Thoracic aorta (tissue), 2 donors: ENCODE measurements around the gene PHIP. TPM values are rescaled to one million over a fixed set of nuclear protein-coding genes. Genes with fewer than 3 reads are reported as not detected.

Source experiments
- ATAC-seq: fragments of 150-250 bp; one replicate; pipeline ENCODE4 v1.8.0; 2017; ENCODE audit warnings: low read depth; ENCODE audit not compliant: insufficient number of reproducible peaks, low FRiP score
- DNase-seq: peaks from one replicate; pipeline ENCODE4 v3.0.0-alpha.2; 2020; ENCODE audit warnings: low spot score
- H3K27ac ChIP-seq, 2 donors: fragments of 200-600 bp; sonication (generic); 1 replicate in 1 of 2; 2 replicates in 1 of 2; pipeline ENCODE4 v1.5.1; 2016; ENCODE audit warnings: mild to moderate bottlenecking in 2 of 2, moderate library complexity in 2 of 2
- H3K27me3 ChIP-seq: fragments of 200-600 bp; sonication (generic); replicated peaks from 2 replicates; pipeline ENCODE4 v1.6.0; 2016; ENCODE audit warnings: mild to moderate bottlenecking; ENCODE audit not compliant: insufficient read depth
- H3K36me3 ChIP-seq: fragments of 200-600 bp; sonication (generic); one replicate; pipeline ENCODE4 v1.5.1; 2016
- H3K4me1 ChIP-seq, 2 donors: fragments of 200-600 bp; sonication (generic); 1 replicate in 1 of 2; 2 replicates in 1 of 2; pipeline versions ENCODE4 v1.5.1 to v1.6.0; 2016; ENCODE audit warnings: low read depth in 2 of 2, mild to moderate bottlenecking in 1 of 2; ENCODE audit not compliant: control insufficient read depth in 1 of 2
- H3K4me3 ChIP-seq: fragments of 200-600 bp; sonication (generic); 2 replicates; pipeline ENCODE4 v1.5.1; 2016; ENCODE audit warnings: mild to moderate bottlenecking
- H3K9me3 ChIP-seq: fragments of 200-600 bp; sonication (generic); 2 replicates; pipeline ENCODE4 v1.5.1; 2016
- total RNA-seq, 2 donors: library from RNA; depleted of rRNA; stranded (reverse); fragments of >200 nt; gene quantifications; one replicate each; pipeline versions ENCODE4 v1.1.0 to v1.2.3, GENCODE V29; 2016
- TF ChIP-seq, protein P1 (sequence below): fragments of 200-600 bp; sonication (generic); IDR thresholded peaks from one replicate; pipeline ENCODE4 v1.5.1; 2019; ENCODE audit warnings: antibody characterized with exemption

PHIP gene
- total RNA-seq, 2 donors from 2014 or later: 25.0 to 35.6 TPM

GRCh38 chr6:78986161-78986560 is 91.9 kb downstream of the PHIP start:
- H3K27ac ChIP-seq: no peak overlapping the region
- peaks cover 50% of the 10 kb centered on the region for H3K36me3 ChIP-seq
- no peak overlapping the region for H3K4me3 ChIP-seq
- no peaks in the 10 kb centered on the region for H3K27me3 ChIP-seq
- TF ChIP-seq, protein P1, sequence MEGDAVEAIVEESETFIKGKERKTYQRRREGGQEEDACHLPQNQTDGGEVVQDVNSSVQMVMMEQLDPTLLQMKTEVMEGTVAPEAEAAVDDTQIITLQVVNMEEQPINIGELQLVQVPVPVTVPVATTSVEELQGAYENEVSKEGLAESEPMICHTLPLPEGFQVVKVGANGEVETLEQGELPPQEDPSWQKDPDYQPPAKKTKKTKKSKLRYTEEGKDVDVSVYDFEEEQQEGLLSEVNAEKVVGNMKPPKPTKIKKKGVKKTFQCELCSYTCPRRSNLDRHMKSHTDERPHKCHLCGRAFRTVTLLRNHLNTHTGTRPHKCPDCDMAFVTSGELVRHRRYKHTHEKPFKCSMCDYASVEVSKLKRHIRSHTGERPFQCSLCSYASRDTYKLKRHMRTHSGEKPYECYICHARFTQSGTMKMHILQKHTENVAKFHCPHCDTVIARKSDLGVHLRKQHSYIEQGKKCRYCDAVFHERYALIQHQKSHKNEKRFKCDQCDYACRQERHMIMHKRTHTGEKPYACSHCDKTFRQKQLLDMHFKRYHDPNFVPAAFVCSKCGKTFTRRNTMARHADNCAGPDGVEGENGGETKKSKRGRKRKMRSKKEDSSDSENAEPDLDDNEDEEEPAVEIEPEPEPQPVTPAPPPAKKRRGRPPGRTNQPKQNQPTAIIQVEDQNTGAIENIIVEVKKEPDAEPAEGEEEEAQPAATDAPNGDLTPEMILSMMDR: no peak
- H3K4me1 ChIP-seq: no peaks in the 10 kb centered on the region
- H3K9me3 ChIP-seq: no peaks in the 10 kb centered on the region
- DNase-seq: no peak
- no peak for ATAC-seq

DNA sequence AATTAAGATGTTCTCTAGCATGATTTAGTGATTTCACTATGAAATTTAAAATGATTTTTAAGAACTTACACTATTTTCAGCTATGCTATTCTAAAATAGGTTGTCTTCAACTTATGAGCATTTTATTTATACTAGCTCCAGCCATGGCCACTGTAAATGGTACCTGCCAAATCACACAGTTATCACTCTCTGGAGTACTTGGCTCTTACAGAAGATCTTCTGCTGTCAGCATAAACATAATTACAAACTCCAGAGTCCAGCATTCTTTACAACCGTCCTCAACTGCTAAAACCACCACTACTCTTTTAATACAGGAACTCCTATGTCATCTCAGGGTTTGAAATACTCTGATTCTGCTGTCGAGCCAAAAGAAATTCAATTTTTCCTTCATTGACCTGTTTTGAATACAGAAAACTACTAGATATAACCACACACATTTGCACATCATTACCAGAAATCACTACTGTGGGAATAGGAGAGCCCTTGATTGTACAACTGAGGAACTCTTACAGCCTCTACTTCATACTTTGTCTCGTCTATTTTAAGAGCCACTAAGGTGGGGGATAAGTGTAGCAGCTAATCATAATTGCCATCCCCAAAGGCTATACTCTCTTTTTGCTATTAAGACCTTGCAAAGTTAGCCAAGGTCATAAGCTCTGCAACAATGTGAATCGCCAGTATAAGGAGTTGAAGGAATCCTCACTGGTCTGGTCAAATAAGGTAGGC is 93.7 kb downstream of the PHIP start:
- no peaks in the 10 kb centered on the region for H3K27me3 ChIP-seq
- H3K9me3 ChIP-seq: no peaks in the 10 kb centered on the region
- no peaks in the 10 kb centered on the region for H3K4me1 ChIP-seq
- ATAC-seq (no peak), DNase-seq (no peak)
- TF ChIP-seq, protein P1: no peak
- H3K27ac ChIP-seq: no peak overlapping the region
- H3K4me3 ChIP-seq: no peak overlapping the region
- peaks cover 51% of the 10 kb centered on the region for H3K36me3 ChIP-seq

DNA sequence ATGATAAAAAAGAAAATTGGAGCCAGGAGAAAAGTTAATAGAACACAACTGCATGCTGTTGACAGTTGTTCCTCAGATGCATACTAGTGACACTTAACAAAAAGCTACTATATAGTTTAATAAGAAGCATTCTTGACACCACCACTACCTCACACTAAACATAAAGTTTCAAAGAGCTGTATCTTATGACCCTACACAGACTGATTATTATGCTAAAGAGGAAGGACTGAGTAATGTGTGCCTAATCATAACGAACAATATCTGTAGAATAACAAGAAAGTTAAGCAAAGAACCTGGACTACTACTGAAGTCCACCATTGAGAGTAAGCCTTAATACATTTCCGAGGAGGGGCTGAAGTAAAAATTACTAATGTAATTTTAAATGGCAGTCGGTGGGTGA is 110.9 kb downstream of the PHIP start:
- Histone ChIP-seq H3K4me3 (no peak overlapping the region), H3K4me1 (no peaks in the 10 kb centered on the region), H3K27me3 (no peaks in the 10 kb centered on the region), H3K9me3 (no peaks in the 10 kb centered on the region), H3K27ac (no peak overlapping the region), H3K36me3 (peaks cover 24% of the 10 kb centered on the region)
- TF ChIP-seq, protein P1: no peak
- ATAC-seq (no peak), DNase-seq (no peak)

- TF ChIP-seq, protein P1: no peak
- peaks cover 30% of the 10 kb centered on the region for H3K36me3 ChIP-seq
- ATAC-seq: no peak
These were observed 111.5 kb downstream of the PHIP start for GRCh38 chr6:78966542-78966941.

DNA sequence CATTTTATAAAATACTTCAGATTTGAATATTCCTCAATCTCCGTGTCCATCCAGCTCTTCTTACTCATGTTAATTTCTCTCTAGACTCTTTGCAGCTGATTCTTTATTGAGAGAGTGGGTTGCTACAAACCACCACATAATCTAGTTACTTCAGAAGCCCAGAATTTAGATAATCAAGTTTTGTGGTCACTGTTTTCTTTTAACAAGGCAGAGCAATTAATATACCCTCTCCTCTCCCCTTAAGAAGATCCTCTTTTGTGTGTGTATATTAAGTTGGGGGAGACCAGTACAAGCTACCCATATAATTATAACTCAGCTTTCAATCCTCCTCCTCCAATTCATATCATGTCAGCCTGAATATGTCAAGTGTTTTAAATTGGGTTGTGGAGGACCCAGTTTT is 115.6 kb downstream of the PHIP start:
- H3K36me3 ChIP-seq: peaks cover 33% of the 10 kb centered on the region

More at GRCh38 chr6:78966542-78966941, 111.5 kb downstream of the PHIP start:
- no peaks in the 10 kb centered on the region for H3K9me3 ChIP-seq
- H3K4me1 ChIP-seq: no peaks in the 10 kb centered on the region
- H3K4me3 ChIP-seq: no peak overlapping the region
- H3K27ac ChIP-seq: no peak overlapping the region
- DNase-seq: no peak
- no peaks in the 10 kb centered on the region for H3K27me3 ChIP-seq

More for the DNA sequence above, 115.6 kb downstream of the PHIP start:
- H3K9me3 ChIP-seq: no peaks in the 10 kb centered on the region
- ATAC-seq (no peak), DNase-seq (no peak)
- H3K4me3 ChIP-seq: no peak overlapping the region
- no peaks in the 10 kb centered on the region for H3K4me1 ChIP-seq
- TF ChIP-seq, protein P1: no peak
- H3K27ac ChIP-seq: no peak overlapping the region
- no peaks in the 10 kb centered on the region for H3K27me3 ChIP-seq
